ENCODE data around the gene SLAIN1.

The SLAIN1 gene

GRCh38 chr13:77715233-77715891, 17.9 kb downstream of the SLAIN1 start:
- DNase-seq = no peak

DNA sequence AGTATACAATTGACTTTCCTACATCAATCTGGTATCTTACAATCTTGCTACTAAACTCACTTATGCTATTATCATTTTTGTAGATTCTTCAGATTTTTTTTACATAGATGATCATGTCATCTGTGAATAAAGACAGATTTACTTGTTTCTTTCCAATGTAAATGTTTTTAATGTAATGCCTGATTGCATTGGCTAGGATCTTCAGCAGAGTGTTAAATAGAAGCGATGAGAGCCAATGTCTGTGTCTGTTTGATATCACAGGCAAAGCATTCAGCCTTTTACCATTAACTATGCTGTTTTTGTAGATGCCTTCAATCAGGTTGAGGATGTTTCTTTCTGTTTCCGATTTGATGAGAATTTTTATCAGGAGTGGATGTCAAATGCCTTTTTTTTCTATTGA, 19.2 kb downstream of the SLAIN1 start:
- no peak for DNase-seq

DNA sequence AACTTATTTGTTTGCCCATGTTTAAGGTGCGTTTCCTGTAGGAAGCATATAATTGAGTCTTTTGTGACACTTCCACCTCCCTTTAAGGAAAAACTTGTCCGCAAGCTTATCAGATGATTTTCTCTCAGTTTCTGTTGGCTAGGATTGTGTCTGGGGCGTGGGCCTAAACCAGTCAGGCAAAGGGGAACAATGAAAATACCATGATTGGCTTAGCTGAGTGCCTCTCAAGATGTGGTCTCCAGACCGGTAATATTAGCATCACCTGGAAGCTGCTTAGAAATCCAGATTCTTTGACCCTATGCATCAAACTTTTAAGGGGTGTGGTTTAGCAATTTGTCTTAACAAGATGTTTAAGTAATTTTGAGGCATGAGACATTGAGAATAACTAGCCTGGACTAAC, 20.0 kb downstream of the SLAIN1 start:
- DNase-seq = no peak

DNA sequence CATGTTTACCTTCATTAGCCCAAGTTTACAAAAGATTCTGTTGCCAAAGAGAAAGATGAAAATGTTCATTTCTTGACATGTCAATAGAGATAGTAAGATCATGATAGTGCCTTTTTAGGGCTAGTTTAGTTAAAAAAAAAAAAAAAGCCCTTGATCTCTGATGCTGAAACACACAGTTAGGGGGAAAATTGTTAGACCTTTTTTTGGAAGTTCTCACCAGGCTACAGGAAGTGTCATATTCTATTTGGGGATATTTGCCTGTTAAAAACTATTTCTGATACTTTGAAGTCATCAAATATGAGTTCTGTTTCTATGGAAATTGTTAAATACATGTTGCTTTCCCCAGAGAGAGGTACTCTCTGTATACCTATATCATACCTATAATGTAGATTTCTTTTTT, 21.6 kb downstream of the SLAIN1 start:
- no peak for DNase-seq

- no peak for DNase-seq
These were observed 23.5 kb downstream of the SLAIN1 start for GRCh38 chr13:77720988-77721387.

- DNase-seq = no peak
These were observed 26.6 kb downstream of the SLAIN1 start for GRCh38 chr13:77724092-77724491.

DNA sequence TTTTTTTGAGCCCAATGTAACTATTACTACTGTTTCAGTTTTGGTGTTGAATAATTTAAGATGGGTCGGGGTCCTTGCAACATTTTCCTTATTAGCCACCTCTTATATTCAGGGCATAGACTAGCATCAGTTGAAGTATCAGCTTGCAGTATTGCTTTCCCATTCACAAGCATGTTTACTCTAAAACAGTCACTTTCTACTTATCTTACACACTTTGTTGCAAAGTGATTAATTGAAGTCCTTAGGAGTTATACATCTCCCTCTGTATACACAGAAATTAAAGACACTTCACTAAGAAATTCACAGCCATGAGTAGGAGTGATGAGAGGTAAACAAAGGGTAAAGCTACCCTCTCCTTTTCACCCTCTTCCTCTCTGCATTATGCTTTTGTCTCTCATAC, 27.6 kb downstream of the SLAIN1 start:
- DNase-seq = no peak

GRCh38 chr13:77728265-77729125, 31.0 kb downstream of the SLAIN1 start:
- DNase-seq = no peak

- DNase-seq = no peak
These were observed 32.2 kb downstream of the SLAIN1 start for GRCh38 chr13:77729502-77730221.

GRCh38 chr13:77730572-77730971, 33.1 kb downstream of the SLAIN1 start:
- DNase-seq = no peak

GRCh38 chr13:77732287-77732686, 34.8 kb downstream of the SLAIN1 start:
- DNase-seq = no peak

- no peak for DNase-seq
These were observed 36.2 kb downstream of the SLAIN1 start for GRCh38 chr13:77733674-77734073.

GRCh38 chr13:77737583-77738200, 40.2 kb downstream of the SLAIN1 start:
- DNase-seq = no peak

DNA sequence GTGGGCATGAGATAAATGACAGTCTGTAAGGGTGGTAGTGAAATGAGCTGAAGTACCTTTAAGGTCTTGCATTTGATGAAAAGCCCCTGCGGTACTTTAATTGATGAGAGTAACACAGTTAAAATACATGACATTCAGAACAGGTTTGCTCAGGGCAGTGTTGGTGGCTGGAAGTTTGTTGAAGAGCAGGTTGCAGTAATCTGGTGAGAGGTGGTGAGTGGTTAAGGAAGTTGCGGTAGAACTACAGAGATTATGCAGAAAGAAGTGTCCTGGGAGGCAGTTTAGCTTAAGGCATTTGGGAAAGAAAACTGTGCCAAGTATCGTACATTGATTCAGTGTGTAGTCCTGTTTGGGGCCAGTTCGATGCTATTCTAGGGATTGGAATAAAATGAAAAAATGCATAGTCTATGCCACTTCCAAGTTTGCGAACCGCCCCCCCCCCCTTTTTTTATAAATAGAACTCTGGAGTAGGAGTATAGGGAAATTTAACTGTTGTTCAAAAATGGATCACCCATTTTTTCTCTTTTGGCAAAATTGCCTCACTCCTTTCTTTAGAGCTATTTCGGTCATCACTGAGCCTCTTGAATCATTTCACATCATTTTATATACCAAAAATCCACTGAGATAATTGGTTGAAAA, 42.7 kb downstream of the SLAIN1 start:
- no peak for DNase-seq

DNA sequence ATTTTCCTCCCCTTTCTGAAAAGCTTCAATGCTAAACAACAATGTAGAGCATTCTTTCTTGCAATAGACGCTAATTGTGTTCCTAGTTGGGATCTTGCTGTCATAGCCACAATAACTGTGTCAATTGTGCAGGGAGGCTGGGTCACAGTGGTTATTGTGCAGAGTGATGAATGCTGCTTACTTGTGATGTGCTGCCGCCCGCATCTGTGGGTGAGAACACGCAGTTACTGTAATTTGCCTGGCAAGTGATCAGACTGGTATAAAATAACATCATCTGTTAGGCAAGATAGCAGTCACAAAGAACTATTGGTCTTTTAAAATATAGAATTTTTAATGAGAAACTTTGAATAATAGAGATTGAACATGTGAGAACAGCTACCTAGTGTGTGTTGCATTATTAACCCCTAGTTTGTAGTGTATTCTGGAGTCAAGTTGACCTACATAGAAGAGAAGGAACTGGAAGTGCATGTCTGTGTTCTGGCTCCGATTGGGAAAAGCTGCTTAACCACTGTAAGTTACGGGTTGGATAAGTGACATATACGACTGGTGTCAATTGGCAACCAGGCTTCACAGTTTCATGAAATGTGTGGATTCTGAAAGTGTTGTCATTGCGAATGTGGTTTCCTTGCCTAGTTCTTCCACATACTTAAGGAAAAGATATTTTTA, 43.6 kb downstream of the SLAIN1 start:
- DNase-seq = no peak

DNA sequence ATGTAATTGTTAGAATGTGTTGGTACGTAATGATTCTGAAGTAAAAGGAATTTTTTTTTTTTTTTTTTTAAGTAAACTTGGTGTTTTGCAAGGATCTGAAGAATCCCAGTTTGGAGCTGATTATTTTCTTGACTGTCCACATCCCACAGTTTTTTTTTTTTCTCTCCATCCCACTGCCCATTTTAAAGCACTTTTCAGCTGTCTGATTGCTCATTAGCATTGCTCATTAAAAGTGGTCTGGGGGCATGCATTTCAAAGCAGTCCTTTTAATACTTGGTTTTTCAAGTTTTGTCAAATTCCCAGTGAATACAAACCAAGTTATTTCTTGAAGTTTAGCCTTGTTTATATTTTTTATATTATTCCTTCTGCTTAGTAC, 44.1 kb downstream of the SLAIN1 start:
- no peak for DNase-seq

DNA sequence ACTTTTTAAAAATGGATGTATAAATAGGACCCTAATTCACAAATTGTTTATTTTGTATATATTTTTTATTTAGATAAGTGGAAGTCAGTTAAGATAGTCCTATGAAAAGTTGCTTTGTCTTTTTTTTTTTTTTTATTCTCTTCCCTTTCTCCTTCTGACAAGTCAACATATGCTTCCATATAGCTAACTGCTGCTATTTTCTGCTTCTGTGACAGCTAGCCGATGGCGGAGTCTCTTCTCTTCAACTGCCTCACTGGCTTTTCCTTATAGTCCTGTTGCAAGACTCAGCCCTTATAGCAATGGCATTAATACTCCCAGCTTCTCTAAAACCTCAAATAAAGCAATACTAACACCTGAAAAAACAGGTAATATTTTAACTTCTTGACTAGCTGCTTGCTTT, 45.3 kb downstream of the SLAIN1 start:
- no peak for DNase-seq

GRCh38 chr13:77745784-77746183, 48.3 kb downstream of the SLAIN1 start:
- no peak for DNase-seq

DNA sequence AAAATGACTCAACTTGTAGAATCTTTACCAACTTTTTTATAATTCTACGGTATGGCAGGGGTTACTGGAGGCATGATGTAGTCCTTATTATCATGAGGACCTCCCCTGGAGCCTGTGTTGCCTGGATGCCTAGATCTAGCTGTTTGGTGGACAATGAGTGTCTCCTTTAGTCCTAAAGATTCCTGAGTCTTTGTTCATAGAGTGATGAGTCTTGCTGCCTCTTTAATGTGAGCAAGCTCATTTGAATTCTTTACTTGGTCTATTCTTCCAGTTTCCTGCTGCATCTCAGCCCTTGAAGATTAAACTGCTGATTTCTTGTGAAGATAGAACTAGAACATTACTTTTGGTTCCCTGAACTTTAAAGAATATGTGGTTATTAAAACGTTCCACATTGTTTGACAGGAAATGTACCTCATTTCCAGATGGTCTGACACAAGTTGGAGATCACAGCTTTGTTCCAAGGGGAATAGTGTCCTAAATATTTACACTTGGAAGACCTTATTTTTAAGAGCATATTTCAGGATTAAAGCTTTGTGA, 51.9 kb downstream of the SLAIN1 start:
- DNase-seq = no peak

- DNase-seq = peak; percentile 1
These were observed 54.3 kb downstream of the SLAIN1 start for GRCh38 chr13:77751513-77752456.
